ENCODE results near the gene C2orf74. TPM values are rescaled to one million over a fixed set of nuclear protein-coding genes. Genes with fewer than 3 reads are reported as not detected.

Gene C2orf74
- polyA plus RNA-seq, 1 donor (not counting 4 experiments of a cell fraction or from before 2014, with no cell fraction given) = 24.3 TPM

DNA sequence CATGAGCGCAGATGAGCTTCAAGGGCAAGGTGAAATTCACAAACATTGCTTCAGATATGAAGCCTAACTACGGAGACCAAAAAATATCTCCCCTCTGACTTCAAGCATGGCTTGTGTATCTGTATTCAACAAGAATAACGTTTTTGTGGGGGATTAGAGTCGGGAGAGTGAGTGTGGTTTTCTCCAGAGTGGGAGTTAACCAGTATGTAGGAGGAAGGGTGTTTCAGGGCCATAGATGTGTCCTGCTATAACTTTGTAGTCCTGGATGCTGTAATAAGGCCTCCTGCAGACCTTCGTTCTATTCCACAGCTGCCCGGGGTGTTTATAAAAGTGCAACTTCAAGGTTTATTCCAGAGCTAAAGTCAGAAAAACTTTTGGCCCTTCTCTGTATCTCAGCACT is 12.9 kb upstream of the C2orf74 start:
- H2AFZ ChIP-seq (ENCODE audit: control insufficient read depth, low read length) = no peak overlapping the region
- H3K9me1 ChIP-seq (ENCODE audit: control insufficient read depth, extremely low read depth, insufficient read depth, low read length) = no peaks in the 10 kb centered on the region
- no peak for TF ChIP-seq EZH2 (IDR thresholded peaks at IDR 0.05; ENCODE audit: low read length)
- TF ChIP-seq, protein P1, sequence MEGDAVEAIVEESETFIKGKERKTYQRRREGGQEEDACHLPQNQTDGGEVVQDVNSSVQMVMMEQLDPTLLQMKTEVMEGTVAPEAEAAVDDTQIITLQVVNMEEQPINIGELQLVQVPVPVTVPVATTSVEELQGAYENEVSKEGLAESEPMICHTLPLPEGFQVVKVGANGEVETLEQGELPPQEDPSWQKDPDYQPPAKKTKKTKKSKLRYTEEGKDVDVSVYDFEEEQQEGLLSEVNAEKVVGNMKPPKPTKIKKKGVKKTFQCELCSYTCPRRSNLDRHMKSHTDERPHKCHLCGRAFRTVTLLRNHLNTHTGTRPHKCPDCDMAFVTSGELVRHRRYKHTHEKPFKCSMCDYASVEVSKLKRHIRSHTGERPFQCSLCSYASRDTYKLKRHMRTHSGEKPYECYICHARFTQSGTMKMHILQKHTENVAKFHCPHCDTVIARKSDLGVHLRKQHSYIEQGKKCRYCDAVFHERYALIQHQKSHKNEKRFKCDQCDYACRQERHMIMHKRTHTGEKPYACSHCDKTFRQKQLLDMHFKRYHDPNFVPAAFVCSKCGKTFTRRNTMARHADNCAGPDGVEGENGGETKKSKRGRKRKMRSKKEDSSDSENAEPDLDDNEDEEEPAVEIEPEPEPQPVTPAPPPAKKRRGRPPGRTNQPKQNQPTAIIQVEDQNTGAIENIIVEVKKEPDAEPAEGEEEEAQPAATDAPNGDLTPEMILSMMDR (optimal IDR thresholded peaks at IDR 0.05 in 1 of 3, IDR thresholded peaks at IDR 0.05 in 1 of 3, conservative IDR thresholded peaks at IDR 0.05 in 1 of 3; ENCODE audit: extremely low read depth in 1 of 3, insufficient read depth in 2 of 3, low read length in 3 of 3) = no peak
- dilution Hi-C loops (cut with MboI; ENCODE audit: extremely low pct_ligation_motif_present, low sequenced_read_pairs) = no loop called here
- FAIRE-seq (no peak), DNase-seq (ENCODE audit: low read depth, low spot score) (no peak)
- H3K4me1 ChIP-seq (ENCODE audit: control insufficient read depth, extremely low read depth, insufficient read depth, low read length) = peaks cover 2% of the 10 kb centered on the region
- H3K36me3 ChIP-seq (ENCODE audit: control insufficient read depth in 2 of 2, extremely low read depth in 1 of 2, insufficient read depth in 2 of 2, low read length in 2 of 2) = peaks cover 5 to 7% of the 10 kb centered on the region in 2 experiments
- no peaks in the 10 kb centered on the region for H4K20me1 ChIP-seq (ENCODE audit: control insufficient read depth, extremely low read depth, insufficient read depth, low read length)
- H3K27me3 ChIP-seq (ENCODE audit: control insufficient read depth, extremely low read depth, insufficient read depth, low read length) = no peaks in the 10 kb centered on the region
- peaks cover 5% of the 10 kb centered on the region for H3K79me2 ChIP-seq (ENCODE audit: control insufficient read depth, insufficient read depth, low read length)
- no peak overlapping the region for H3K9ac ChIP-seq (ENCODE audit: control insufficient read depth, extremely low read depth, insufficient read depth, low read length)
- no peak overlapping the region for H3K27ac ChIP-seq (ENCODE audit: control insufficient read depth, insufficient read depth, low read length)
- H3K9me3 ChIP-seq (ENCODE audit: control insufficient read depth, low read depth, low read length) = no peaks in the 10 kb centered on the region
- no peak overlapping the region for H3K4me2 ChIP-seq (ENCODE audit: control insufficient read depth, extremely low read depth, insufficient read depth, low read depth, low read length)
- H3K4me3 ChIP-seq (ENCODE audit: control insufficient read depth in 2 of 3, extremely low read depth in 1 of 3, insufficient read depth in 2 of 3, low read depth in 1 of 3, low read length in 3 of 3) = no peak overlapping the region

DNA sequence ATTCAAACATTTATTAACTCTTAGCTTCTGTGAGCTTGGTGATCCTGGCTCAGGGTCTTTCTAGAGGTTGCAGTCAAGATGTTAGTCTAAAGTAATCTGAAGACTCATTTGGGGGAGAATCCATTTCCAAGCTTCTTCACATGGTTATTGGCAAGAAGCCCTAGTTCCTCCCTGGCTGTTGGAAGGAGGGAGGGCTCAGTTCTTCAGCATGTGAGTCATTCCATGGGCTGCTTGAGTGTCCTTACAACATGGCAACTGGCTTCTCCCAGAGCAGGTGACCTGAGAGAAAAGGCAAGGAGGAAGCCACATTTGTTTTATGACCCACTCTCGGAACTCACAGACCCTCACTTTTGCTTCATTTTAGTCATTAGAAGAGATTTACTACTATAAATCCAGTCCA is 10.6 kb upstream of the C2orf74 start:
- H4K20me1 ChIP-seq (ENCODE audit: control insufficient read depth, extremely low read depth, insufficient read depth, low read length) = no peaks in the 10 kb centered on the region
- no peak overlapping the region for H3K4me2 ChIP-seq (ENCODE audit: control insufficient read depth, extremely low read depth, insufficient read depth, low read depth, low read length)
- H3K4me1 ChIP-seq (ENCODE audit: control insufficient read depth, extremely low read depth, insufficient read depth, low read length) = no peaks in the 10 kb centered on the region
- no peaks in the 10 kb centered on the region for H3K9me3 ChIP-seq (ENCODE audit: control insufficient read depth, low read depth, low read length)
- H3K4me3 ChIP-seq (ENCODE audit: control insufficient read depth in 2 of 3, extremely low read depth in 1 of 3, insufficient read depth in 2 of 3, low read depth in 1 of 3, low read length in 3 of 3) = no peak overlapping the region
- H3K9me1 ChIP-seq (ENCODE audit: control insufficient read depth, extremely low read depth, insufficient read depth, low read length) = no peaks in the 10 kb centered on the region
- no peaks in the 10 kb centered on the region for H3K79me2 ChIP-seq (ENCODE audit: control insufficient read depth, insufficient read depth, low read length)
- no peak for FAIRE-seq
- peaks cover 5 to 7% of the 10 kb centered on the region in 2 experiments for H3K36me3 ChIP-seq (ENCODE audit: control insufficient read depth in 2 of 2, extremely low read depth in 1 of 2, insufficient read depth in 2 of 2, low read length in 2 of 2)
- no peak overlapping the region for H3K27ac ChIP-seq (ENCODE audit: control insufficient read depth, insufficient read depth, low read length)
- dilution Hi-C loops (cut with MboI; ENCODE audit: extremely low pct_ligation_motif_present, low sequenced_read_pairs) = no loop called here
- H3K9ac ChIP-seq (ENCODE audit: control insufficient read depth, extremely low read depth, insufficient read depth, low read length) = no peak overlapping the region
- TF ChIP-seq, protein P1 (optimal IDR thresholded peaks at IDR 0.05 in 1 of 3, IDR thresholded peaks at IDR 0.05 in 1 of 3, conservative IDR thresholded peaks at IDR 0.05 in 1 of 3; ENCODE audit: extremely low read depth in 1 of 3, insufficient read depth in 2 of 3, low read length in 3 of 3) = no peak
- no peak for TF ChIP-seq EZH2 (IDR thresholded peaks at IDR 0.05; ENCODE audit: low read length)
- no peak for DNase-seq (ENCODE audit: low read depth, low spot score)
- H2AFZ ChIP-seq (ENCODE audit: control insufficient read depth, low read length) = no peak overlapping the region
- H3K27me3 ChIP-seq (ENCODE audit: control insufficient read depth, extremely low read depth, insufficient read depth, low read length) = no peaks in the 10 kb centered on the region
